GM04504 (cell line): Measurements from ENCODE around the gene SLC25A53.
"Not testable (repeated sequence)": the region's sequence is repeated elsewhere in the genome, so short reads cannot be mapped to it uniquely, and the experiment has no call there.

Experiments used
- DNase-seq: peaks from one replicate; pipeline ENCODE4 v3.0.0-alpha.2; 2012; ENCODE audit warnings: low read depth

The SLC25A53 gene

DNA sequence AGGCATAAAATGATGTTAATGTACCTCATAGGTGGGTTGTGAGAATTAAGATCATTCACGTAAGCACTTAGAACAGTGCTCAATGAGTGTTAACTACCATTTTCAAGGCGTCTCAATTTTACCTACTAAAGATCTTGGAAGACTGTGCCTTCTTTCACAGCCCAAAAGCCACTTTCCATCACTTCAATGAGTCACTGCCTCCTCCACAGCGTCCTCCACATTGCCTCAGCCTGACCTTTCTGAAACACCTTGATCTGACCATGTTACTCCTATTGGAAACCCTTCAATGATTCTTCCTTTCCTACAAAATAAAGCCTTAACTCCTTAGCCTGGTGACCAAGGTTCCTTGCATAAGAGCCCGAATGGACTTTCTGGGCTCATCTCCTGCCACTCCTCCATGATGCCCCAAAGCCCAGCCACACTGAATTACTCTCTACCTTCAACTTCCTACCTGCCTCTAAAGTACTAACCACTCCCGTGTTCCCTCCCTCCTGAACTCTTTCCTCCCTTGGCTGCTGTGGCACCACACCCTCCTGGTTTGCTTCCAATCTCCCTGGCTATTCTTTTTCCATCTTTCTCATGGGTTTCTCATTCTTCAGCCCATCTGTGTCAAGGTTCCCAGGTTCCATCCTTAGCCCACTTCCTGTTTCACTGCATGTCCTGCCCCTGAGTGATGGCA lies 22.1 kb downstream of the SLC25A53 start:
- DNase-seq = no peak

DNA sequence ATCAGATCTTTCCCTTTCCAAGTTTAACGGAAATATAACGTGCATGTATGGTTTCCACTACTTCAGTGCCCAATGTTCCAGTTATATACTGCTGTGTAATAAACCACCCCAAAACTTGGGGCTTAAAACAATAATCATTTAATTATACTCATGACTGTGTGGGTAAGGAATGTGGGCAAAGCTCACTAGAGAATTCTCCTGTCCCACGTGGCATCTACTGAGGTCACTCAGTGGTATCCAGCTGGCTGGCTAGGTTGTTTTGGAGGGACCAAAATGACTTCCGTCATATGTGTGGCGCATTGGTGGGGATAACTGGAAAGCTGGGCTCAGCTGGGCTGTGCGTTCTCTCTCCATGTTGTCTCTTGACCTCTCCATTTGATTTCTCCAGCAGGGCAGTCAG lies 26.0 kb downstream of the SLC25A53 start:
- no peak for DNase-seq

- DNase-seq = no peak
Observed at GRCh38 chrX:104126856-104127255, 30.0 kb downstream of the SLC25A53 start.

DNA sequence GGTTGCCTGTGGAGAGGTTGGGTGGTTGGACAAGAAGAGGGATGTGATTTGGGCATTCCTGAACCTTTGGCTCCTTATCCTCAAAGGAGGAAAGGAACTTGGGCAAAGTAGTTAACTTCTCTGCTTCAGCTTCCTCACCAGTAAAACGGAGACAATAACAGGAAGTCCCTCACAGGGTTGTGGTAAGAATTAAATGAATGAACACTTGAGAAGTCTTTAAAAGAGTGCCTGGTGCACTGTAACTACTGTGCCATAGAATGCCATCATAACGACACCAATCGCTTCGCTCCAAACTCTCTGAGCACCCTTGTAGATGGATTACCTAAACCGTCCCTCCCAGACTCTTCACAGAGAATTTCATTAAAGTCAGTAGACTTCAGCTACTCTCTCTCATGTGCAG lies 34.0 kb downstream of the SLC25A53 start:
- no peak for DNase-seq

DNA sequence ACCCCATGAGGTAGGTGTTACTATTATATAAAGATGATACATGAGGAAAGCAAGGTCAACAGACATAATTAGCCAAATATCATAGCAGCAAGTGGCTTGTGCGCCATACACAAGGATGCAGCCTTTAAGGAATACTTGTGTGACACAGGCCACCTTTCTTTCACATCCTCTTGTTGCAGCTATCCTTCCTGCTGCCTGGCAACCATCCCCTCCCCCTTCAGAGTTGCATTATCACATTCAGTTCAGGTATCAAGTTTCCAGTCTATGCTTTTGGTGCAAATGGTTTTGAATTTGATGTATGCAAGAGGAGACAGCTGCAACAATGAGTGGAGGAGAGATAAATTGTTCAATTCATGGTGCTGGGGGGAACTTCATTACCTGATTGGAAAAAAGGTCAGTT lies 38.0 kb downstream of the SLC25A53 start:
- DNase-seq = no peak

- no peak for DNase-seq
Observed at GRCh38 chrX:104117759-104118158, 39.0 kb downstream of the SLC25A53 start.

DNA sequence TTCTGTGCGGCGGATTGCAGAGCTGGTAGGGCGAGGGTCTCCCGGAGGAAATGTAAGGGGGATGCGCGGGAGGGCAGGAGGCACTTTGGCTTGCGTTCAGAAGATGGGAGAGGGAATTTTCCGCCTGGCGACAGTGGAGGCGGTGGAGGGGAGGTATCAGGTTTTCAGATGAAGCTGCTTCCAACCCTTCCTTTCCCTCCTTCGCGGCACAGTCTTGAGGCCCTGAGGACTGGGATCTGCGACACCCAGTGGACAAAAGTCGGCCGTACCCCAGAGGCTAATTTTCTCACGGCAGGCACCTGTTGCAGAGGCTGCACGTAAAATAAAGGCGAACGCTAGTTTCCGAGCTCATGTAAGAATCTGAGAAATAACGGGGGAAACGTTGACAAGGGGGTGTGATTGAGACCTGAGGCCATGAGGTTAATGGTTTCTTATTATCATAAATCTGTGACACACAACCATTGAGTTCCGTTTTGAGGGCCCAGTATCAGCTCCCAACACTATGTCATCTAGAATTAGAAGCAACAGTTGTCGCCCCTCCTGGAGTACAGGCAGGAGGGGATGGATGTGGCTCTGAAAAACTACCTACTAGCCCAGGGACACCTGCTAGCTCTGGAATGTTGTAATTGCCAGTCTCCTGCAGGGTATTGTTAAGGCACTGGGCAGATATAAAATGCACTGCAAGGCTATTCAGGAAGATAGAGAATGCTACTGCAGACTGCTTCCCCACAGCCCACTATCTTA lies 43.4 kb downstream of the SLC25A53 start:
- no peak for DNase-seq

- no peak for DNase-seq
Observed at GRCh38 chrX:104112326-104112951, 44.4 kb downstream of the SLC25A53 start, which contains the start of gene ZCCHC18. Gene ZCCHC18 (plus strand): TSS chrX:104112523. CDS start chrX:104114112, 1,589 bp downstream.

DNA sequence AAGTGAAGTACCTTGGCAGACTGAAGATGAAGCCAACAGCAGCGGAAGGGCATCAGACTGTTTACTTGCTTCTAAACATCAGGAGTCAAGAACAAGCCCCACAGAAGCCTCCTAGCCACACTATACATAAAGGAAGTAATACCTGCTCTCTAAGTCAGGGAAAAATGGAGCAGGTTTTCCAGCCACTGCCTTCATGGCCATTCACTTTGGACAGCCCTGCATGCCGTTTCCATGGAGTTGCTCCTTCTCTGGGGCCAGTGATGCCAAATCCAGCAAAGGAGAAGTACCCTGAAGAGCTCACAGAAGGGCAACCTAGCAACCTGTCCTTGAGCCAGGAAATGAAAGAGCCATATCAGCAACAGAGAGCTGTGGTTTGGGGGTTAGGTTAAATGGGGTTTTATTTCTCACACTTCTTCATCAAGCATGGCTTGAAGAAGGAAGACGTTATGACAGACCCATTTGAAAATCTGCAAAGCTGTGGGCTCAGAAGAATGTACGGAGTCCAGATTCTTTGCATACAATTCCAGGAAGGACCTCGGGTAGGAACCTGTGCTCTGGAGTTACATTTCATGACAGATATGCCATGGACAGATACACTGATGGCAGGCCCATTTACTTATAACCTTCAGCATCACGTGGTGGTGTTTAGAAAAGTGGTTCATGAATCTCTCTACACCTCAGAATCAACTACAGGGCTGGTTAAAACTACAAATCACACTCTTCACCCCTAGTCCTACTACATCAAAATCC lies 46.1 kb downstream of the SLC25A53 start:
- DNase-seq = not testable (repeated sequence)

DNA sequence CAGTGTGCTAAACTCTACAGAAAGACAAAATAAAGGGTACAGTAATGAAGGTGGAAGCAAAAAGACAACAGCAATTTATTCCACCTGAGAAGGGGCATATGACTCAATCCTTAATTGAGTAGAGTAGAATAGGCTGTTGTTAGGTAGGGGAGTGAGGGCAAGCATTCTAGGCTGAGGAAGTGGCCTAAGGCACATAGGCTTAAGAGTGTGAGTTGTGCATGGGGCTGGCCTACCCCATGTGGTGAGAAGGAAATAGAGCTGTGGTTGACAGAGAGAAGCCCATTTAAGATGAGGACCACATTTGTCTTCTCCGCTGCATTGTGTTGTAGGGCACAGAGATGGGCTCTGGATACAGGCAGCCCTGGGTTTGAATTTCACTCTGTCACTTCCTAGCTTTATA lies 47.9 kb downstream of the SLC25A53 start:
- no peak for DNase-seq

DNA sequence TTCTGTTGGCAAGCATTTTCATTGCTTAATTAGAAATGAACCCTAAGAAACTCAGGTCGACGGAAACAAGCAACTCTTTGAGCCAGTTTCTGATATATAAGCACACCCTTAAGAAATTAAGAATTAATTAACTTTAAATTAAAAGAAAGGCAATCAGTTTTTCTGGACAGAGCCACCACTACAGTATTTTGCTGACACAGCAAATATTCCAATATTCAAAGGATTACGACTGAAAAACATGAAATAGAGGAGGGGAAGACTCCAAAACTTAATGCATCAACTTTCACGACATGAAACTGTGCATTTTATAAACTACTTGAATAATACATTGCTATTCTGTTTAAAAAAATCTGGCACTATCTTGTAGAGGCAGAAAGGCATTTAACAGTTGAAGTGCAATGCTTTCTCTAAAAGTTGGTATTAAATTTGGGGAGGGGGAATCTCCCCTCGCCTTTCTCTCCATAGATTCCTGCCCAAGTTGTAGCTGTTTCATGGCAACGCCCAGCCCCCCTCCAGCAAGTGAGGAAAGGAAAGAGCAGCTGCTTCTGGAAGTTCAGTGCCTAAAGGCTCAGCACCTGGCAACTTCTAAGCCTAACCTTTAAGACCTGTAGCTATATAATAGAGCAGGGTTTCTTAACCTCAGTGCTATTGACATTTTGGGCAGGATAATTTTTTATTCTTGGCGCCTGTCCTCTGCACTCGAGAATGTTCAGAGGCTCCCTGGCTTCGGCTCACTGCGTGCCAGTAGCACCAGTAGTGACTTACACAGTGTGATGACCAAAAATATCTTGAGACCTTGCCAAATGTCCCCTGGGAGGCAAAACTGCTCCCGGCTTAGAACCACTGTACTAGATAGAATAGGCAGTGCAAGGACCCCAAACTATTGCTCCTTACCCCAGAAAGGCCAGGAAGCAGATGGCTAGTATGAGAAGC lies 51.2 kb downstream of the SLC25A53 start:
- DNase-seq = no peak

GRCh38 chrX:104104676-104105075 lies 52.1 kb downstream of the SLC25A53 start:
- DNase-seq = no peak

DNA sequence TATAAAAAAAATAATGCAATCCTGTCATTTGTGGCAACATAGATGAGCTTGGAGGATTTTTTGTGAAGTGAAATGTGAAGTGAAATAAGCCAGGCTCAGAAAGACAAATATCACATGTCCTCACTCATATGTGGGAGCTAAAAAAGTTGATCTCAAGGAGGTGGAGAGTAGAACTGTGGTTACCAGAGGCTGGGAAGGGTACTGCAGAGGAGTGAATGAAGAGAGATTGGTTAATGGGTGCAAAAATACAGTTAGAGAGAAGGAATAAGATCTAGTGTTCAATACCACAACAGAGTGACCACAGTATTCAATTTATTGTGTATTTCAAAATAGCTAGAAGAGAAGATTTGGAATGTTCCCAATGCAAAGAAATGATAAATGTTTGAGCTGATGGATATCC lies 57.9 kb downstream of the SLC25A53 start:
- DNase-seq = no peak

- DNase-seq = peak; percentile 30
Observed at GRCh38 chrX:104098151-104098808, 58.5 kb downstream of the SLC25A53 start.

GRCh38 chrX:104085919-104086318 lies 70.9 kb downstream of the SLC25A53 start:
- no peak for DNase-seq

GRCh38 chrX:104085477-104085876 lies 71.3 kb downstream of the SLC25A53 start:
- DNase-seq = no peak

DNA sequence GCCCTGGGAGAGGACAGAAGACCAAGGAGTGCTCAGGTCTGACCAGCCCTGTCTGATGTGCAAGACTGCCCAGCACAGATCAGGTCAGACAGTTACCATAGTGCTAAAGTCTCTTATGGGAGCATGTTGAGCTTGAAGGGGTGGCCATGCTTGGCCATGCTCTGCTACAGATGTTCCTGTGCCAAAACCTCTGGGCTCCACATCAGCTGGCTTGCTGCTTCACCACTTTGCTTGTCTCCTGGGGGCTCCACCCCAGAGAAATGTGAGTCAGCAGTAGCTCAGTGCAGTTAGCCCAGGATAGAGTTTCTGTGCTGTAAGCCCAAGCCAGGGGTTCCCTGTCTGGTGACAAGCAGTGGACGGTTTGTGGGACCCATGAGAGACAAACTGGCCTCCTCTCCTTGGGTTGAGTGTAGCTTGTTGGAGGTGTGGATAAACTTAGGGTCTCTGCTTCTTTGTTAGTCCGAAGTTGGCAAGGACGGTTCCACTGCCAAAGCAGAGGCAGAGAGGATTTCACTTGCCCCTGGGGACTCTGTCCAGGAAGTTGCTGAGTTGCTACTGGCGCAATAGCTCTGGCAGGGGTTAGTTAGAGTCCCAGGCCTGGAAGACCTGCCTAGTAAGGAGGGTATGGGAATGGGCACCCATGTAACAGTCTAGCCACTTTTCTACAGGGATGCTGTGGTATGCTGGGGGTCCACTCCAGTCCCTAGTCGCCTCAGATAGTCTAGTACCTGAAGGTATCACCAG lies 72.1 kb downstream of the SLC25A53 start:
- no peak for DNase-seq

DNA sequence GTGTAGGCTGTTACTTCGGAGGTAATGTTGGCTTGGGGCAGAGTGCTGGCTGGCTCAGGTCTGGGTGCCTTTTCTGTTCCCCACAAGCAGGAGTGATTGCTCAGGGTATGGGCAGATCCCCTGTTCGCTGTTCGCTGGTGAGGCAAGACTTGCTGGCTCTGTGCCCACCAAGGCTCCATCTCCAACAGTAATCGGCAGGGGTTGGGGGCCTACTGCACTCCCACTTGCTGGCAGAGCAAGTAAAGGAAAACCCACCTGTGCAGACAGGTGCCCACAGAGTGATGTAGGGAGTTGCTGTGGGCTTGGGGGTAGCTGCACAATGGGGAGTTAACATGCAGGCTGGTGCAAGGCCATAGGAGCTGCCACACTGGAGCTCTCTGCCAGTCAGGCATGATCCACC lies 72.7 kb downstream of the SLC25A53 start:
- DNase-seq = no peak

GRCh38 chrX:104077854-104078253 lies 79.0 kb downstream of the SLC25A53 start:
- not testable (repeated sequence) for DNase-seq
